Left ventricle myocardium inferior (tissue), 1 donor: ENCODE measurements around the gene TRMU. TPM values are rescaled to one million over a fixed set of nuclear protein-coding genes. Genes with fewer than 3 reads are reported as not detected.

Source experiments
- DNase-seq: peaks from one replicate; pipeline ENCODE4 v3.0.0-alpha.2; 2020
- H3K27ac ChIP-seq: fragments of 200-600 bp; replicated peaks from 2 replicates; pipeline ENCODE4 v1.8.0; 2021
- H3K27me3 ChIP-seq: fragments of 200-600 bp; 2 replicates; pipeline ENCODE4 v1.8.0; 2021; ENCODE audit warnings: low read depth
- H3K36me3 ChIP-seq: fragments of 200-600 bp; 2 replicates; pipeline ENCODE4 v1.8.0; 2021
- H3K4me1 ChIP-seq: fragments of 200-600 bp; 2 replicates; pipeline ENCODE4 v1.8.0; 2021
- H3K4me3 ChIP-seq: fragments of 200-600 bp; 2 replicates; pipeline ENCODE4 v1.8.0; 2021; ENCODE audit warnings: mild to moderate bottlenecking, moderate library complexity
- H3K9me3 ChIP-seq: fragments of 200-600 bp; replicated peaks from 2 replicates; pipeline ENCODE4 v1.8.0; 2021
- CTCF ChIP-seq: fragments of 200-600 bp; IDR thresholded peaks from 2 replicates; pipeline ENCODE4 v1.8.0; 2021; ENCODE audit warnings: antibody characterized with exemption, mild to moderate bottlenecking, borderline replicate concordance
- intact Hi-C: fragments of 100-400 bp; cut with micrococcal nuclease; formaldehyde crosslinking; loops from one replicate; pipeline ENCODE4 v1.11.0; 2022
- total RNA-seq: library from RNA; stranded (reverse); fragmentation: NEBNext Ultra II Directional; extraction: Animal tissue kit (Norgen Biotek cat#: 25700); gene quantifications from one replicate; pipeline ENCODE4 v1.2.1, GENCODE V29; 2021
- donor health status: DM: no; HTN: yes; CAD: no; lungs with severe emphysema.

Gene TRMU
- total RNA-seq, 1 donor from 2014 or later, result 42.0 TPM

GRCh38 chr22:46292732-46293131 is 42.8 kb upstream of the TRMU start:
- Histone ChIP-seq H3K9me3 (peaks cover 8% of the 10 kb centered on the region), H3K27me3 (no peaks in the 10 kb centered on the region), H3K36me3 (peaks cover 40% of the 10 kb centered on the region), H3K4me1 (peaks cover 61% of the 10 kb centered on the region), H3K27ac (peak overlapping the region; percentile 27), H3K4me3 (no peak overlapping the region)
- intact Hi-C loops, result no loop called here
- no peak for TF ChIP-seq CTCF
- DNase-seq, result no peak

GRCh38 chr22:46293577-46294260 is 41.8 kb upstream of the TRMU start:
- no peak overlapping the region for H3K4me3 ChIP-seq
- peaks cover 52% of the 10 kb centered on the region for H3K4me1 ChIP-seq
- intact Hi-C loops, result no loop called here
- H3K27me3 ChIP-seq, result no peaks in the 10 kb centered on the region
- peak overlapping the region; percentile 27 for H3K27ac ChIP-seq
- peak; percentile 61 for DNase-seq
- peaks cover 8% of the 10 kb centered on the region for H3K9me3 ChIP-seq
- no peak for TF ChIP-seq CTCF
- peaks cover 40% of the 10 kb centered on the region for H3K36me3 ChIP-seq

- DNase-seq, result no peak
- H3K4me3 ChIP-seq, result no peak overlapping the region
- peaks cover 41% of the 10 kb centered on the region for H3K4me1 ChIP-seq
- intact Hi-C loops, result no loop called here
- peaks cover 8% of the 10 kb centered on the region for H3K9me3 ChIP-seq
- TF ChIP-seq CTCF, result no peak
- no peaks in the 10 kb centered on the region for H3K27me3 ChIP-seq
- H3K36me3 ChIP-seq, result peaks cover 34% of the 10 kb centered on the region
- no peak overlapping the region for H3K27ac ChIP-seq
Observed at GRCh38 chr22:46294784-46295183, 40.7 kb upstream of the TRMU start.

- Histone ChIP-seq H3K27me3 (no peaks in the 10 kb centered on the region), H3K4me3 (peak overlapping the region; percentile 71), H3K36me3 (peaks cover 33% of the 10 kb centered on the region), H3K9me3 (peaks cover 8% of the 10 kb centered on the region), H3K27ac (peak overlapping the region; percentile 93), H3K4me1 (peaks cover 35% of the 10 kb centered on the region)
- no peak for TF ChIP-seq CTCF
- DNase-seq, result no peak
- intact Hi-C loops, result no loop called here
Observed at GRCh38 chr22:46295277-46295971, 40.1 kb upstream of the TRMU start.

- intact Hi-C loops, result no loop called here
- TF ChIP-seq CTCF, result peak; percentile 43
- DNase-seq, result peak; percentile 98
- H3K9me3 ChIP-seq, result peaks cover 7% of the 10 kb centered on the region
- H3K27me3 ChIP-seq, result no peaks in the 10 kb centered on the region
- peaks cover 25% of the 10 kb centered on the region for H3K36me3 ChIP-seq
- H3K27ac ChIP-seq, result peak within 1 kb of the TSS; percentile 93
- H3K4me1 ChIP-seq, result peaks cover 25% of the 10 kb centered on the region
- peak within 1 kb of the TSS; percentile 71 for H3K4me3 ChIP-seq
Observed at GRCh38 chr22:46296257-46297150, 39.0 kb upstream of the TRMU start, which contains the start of gene GTSE1. Gene GTSE1, plus strand, starts transcription at chr22:46296870. Its CDS starts 531 bp downstream, at chr22:46297401.
